ENCODE results near the gene NUP43.
"Not testable (repeated sequence)": the region's sequence is repeated elsewhere in the genome, so short reads cannot be mapped to it uniquely, and the experiment has no call there.

- TF ChIP-seq EZH2 (IDR thresholded peaks at IDR 0.05; ENCODE audit: insufficient read depth, poor library complexity, severe bottlenecking); EZH2phosphoT487 (IDR thresholded peaks at IDR 0.05; ENCODE audit: insufficient read depth, low read depth): not testable (repeated sequence)
Observed at GRCh38 chr6:149751920-149752319, 5.6 kb upstream of the NUP43 start.

Measured in GM23248 (cell line).